IMR-90 (cell line): ENCODE measurements around the gene MYADM.

Source experiments
- BHLHE40 ChIP-seq: fragments of 150-350 bp; IDR thresholded peaks from 2 replicates; pipeline ENCODE4 v1.6.1; 2016; ENCODE audit warnings: mild to moderate bottlenecking, low read depth, low read length
- POLR2A ChIP-seq: IDR thresholded peaks from 2 replicates; pipeline ENCODE4 v1.6.1; 2012; ENCODE audit warnings: mild to moderate bottlenecking, low read depth, low read length
- TF ChIP-seq, protein P1 (sequence below): conservative IDR thresholded peaks from 2 replicates; pipeline ENCODE4 v1.5.1; 2012; ENCODE audit warnings: mild to moderate bottlenecking, low read depth, low read length, improper control_type of control experiment
- TF ChIP-seq, protein P2 (sequence below): fragments of 150-350 bp; IDR thresholded peaks from 2 replicates; pipeline ENCODE4 v1.6.1; 2016; ENCODE audit warnings: low read depth, mild to moderate bottlenecking, low read length, moderate library complexity, borderline replicate concordance

DNA sequence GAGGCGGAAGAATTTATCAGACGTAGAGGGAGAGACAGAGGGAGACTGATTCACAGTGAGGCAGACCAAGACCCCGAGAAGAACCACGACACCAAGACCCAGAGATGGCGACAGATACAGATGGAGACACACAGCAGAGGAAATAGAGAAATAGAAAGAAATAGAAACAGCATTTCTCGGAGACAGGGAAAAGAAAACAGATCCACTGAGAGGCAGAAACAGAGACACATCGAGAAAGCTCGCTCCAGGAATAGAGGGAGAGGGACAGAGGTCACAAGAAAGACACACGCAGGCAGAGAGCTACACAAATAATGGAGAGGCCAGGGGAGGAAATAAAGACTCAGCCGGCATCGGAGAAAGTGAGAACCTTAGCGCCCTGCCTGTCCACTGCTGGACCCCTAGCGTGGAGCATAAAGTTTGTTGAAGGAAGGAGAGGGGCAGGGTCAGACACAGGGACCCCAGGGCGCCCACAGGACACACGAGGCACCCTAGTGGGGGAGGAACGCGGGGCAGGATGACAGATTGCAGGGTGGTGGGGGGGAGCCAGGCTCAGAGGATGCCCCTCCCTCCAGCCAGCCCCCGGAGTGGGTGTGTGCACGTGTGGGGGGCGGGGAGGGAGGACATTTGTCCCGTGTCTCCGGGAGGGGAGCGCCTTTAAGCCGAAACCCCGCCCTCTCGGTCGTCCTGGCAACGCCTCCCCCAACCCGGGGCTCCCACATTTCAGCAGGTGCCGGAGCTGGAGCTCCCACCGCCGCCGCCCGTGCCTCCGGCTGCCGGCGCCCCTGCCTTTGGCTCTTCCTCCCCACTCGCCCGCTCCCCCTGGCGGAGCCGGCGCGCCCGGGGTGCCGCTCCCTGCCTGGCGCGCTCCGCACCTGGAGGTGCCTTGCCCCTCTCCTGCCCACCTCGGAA lies 14.1 kb downstream of the MYADM start, which contains the start of gene PRKCG:
- TF ChIP-seq, protein P1, sequence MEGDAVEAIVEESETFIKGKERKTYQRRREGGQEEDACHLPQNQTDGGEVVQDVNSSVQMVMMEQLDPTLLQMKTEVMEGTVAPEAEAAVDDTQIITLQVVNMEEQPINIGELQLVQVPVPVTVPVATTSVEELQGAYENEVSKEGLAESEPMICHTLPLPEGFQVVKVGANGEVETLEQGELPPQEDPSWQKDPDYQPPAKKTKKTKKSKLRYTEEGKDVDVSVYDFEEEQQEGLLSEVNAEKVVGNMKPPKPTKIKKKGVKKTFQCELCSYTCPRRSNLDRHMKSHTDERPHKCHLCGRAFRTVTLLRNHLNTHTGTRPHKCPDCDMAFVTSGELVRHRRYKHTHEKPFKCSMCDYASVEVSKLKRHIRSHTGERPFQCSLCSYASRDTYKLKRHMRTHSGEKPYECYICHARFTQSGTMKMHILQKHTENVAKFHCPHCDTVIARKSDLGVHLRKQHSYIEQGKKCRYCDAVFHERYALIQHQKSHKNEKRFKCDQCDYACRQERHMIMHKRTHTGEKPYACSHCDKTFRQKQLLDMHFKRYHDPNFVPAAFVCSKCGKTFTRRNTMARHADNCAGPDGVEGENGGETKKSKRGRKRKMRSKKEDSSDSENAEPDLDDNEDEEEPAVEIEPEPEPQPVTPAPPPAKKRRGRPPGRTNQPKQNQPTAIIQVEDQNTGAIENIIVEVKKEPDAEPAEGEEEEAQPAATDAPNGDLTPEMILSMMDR, result peak; percentile 46
- TF ChIP-seq POLR2A (no peak; the same call in 1 of the 2 replicates), BHLHE40 (peak; percentile 31)
- TF ChIP-seq, protein P2, sequence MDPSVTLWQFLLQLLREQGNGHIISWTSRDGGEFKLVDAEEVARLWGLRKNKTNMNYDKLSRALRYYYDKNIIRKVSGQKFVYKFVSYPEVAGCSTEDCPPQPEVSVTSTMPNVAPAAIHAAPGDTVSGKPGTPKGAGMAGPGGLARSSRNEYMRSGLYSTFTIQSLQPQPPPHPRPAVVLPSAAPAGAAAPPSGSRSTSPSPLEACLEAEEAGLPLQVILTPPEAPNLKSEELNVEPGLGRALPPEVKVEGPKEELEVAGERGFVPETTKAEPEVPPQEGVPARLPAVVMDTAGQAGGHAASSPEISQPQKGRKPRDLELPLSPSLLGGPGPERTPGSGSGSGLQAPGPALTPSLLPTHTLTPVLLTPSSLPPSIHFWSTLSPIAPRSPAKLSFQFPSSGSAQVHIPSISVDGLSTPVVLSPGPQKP, result no peak
